ENCODE results near the gene AGPAT4. TPM values are rescaled to one million over a fixed set of nuclear protein-coding genes. Genes with fewer than 3 reads are reported as not detected.
"Not testable (repeated sequence)": the region's sequence is repeated elsewhere in the genome, so short reads cannot be mapped to it uniquely, and the experiment has no call there.

AGPAT4 gene
- total RNA-seq, 1 experiment from 2014 or later = 3.6 TPM

DNA sequence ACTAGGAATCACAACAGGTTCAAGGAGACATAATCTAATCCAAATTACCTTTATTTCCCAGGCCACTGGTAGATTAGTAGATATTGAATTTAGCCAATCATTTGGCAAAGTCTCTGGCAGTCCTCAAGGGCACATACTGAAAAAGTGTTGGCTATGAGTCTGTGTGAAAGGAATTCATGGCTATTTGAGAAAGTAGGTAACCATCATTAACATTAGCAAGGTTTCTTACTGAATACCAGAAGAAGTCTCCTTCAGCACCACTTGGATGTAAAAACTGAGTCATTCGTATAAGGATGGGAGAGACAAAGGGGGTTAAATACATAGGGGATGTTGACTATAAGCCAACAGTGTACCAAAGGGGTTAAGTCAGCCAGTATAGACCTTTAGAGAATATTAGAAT is 36.7 kb downstream of the AGPAT4 start:
- no peak for DNase-seq (ENCODE audit: low read depth)
- in situ Hi-C loops (cut with HindIII; ENCODE audit: low pct_unique_long_range_greater_than_20kb, low sequenced_read_pairs) = no loop called here

DNA sequence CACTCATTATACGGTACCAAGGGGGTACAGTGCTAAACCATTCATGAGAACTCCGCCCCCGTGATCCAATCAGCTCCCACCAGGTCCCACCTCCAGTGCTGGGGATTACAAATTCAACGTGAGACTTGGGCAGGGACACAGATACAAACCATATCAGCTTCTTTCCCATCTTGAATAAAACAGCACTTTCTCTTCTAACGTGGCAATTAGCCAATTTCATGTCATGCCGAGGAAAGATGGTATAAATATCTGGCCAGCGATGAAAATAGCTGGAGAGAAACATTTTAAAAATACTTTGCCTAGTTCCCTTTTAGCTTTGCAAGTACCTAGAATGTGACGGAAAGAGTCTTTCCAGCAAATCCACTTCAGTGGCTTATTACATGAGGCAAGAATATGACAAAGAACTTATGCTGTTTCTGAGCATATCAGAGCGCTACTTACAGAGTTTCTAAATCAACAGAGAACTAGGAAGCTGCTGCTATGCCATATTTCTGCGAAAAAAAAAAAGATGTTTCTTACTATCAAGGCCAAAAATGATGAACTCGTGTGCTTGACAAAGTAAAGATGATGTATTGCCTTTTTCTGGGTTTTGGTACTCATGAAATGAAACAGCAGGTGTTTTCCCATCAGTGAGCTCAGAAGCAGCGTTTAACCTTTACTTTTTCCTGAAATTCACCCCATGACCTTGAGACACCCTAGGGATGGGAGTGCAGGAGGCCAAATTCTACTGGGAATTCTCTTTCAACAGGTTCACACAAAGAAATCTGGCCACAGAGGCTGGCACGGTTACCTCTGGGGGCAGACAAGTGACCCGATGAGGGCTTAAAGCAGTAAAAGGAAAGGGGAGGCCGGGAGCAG is 37.9 kb downstream of the AGPAT4 start:
- in situ Hi-C loops (cut with HindIII; ENCODE audit: low pct_unique_long_range_greater_than_20kb, low sequenced_read_pairs) = no loop called here
- no peak for DNase-seq (ENCODE audit: low read depth)

DNA sequence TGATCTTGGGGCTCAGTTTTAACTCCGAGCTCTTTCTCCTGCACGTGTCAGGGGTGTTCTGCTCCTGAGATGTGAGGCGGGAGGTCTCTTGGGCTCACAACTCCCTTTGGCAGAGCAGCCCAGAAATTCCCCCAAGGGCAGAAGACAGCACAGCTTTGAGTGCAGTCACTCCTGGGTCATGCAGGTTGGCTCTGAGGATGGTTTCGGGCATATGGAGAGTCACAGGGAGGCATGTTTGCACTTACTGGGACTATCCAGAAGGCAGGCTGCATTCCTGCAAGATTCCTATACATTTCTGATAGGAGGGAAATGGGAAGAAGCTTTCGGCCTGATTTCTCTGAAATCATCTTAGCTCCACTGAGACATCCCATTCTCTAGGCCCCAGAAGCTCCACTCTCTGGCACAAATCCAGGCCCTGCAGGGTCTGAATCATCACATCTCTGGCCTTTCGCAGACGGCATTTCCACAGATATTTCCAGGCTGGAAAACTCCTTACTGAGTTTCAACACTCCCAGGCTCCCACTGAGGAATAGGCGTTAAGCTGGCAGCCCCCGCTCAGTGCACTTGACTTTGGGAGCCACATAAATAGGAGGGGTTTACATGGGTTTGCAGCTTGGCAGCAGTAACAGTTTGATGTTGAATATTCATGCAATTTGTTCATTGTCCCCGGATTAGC is 39.7 kb downstream of the AGPAT4 start:
- peak; percentile 52 for DNase-seq (ENCODE audit: low read depth)
- in situ Hi-C loops (cut with HindIII; ENCODE audit: low pct_unique_long_range_greater_than_20kb, low sequenced_read_pairs) = no loop called here

GRCh38 chr6:161232467-161232866 is 41.4 kb downstream of the AGPAT4 start:
- in situ Hi-C loops (cut with HindIII; ENCODE audit: low pct_unique_long_range_greater_than_20kb, low sequenced_read_pairs) = no loop called here

GRCh38 chr6:161232010-161232409 is 41.9 kb downstream of the AGPAT4 start:
- peak; percentile 43 for DNase-seq (ENCODE audit: low read depth)
- in situ Hi-C loops (cut with HindIII; ENCODE audit: low pct_unique_long_range_greater_than_20kb, low sequenced_read_pairs) = no loop called here

More at GRCh38 chr6:161232467-161232866, 41.4 kb downstream of the AGPAT4 start:
- DNase-seq (ENCODE audit: low read depth) = no peak

GRCh38 chr6:161230339-161230738 is 43.5 kb downstream of the AGPAT4 start:
- in situ Hi-C loops (cut with HindIII; ENCODE audit: low pct_unique_long_range_greater_than_20kb, low sequenced_read_pairs) = no loop called here
- no peak for DNase-seq (ENCODE audit: low read depth)

GRCh38 chr6:161228921-161229591 is 44.8 kb downstream of the AGPAT4 start:
- peak; percentile 79 for DNase-seq (ENCODE audit: low read depth)
- in situ Hi-C loops (cut with HindIII; ENCODE audit: low pct_unique_long_range_greater_than_20kb, low sequenced_read_pairs) = no loop called here

GRCh38 chr6:161228096-161228495 is 45.8 kb downstream of the AGPAT4 start:
- DNase-seq (ENCODE audit: low read depth) = no peak
- in situ Hi-C loops (cut with HindIII; ENCODE audit: low pct_unique_long_range_greater_than_20kb, low sequenced_read_pairs) = no loop called here

- DNase-seq (ENCODE audit: low read depth) = no peak
- in situ Hi-C loops (cut with HindIII; ENCODE audit: low pct_unique_long_range_greater_than_20kb, low sequenced_read_pairs) = no loop called here
Observed at GRCh38 chr6:161227004-161227960, 46.6 kb downstream of the AGPAT4 start.

- DNase-seq (ENCODE audit: low read depth) = no peak
- in situ Hi-C loops (cut with HindIII; ENCODE audit: low pct_unique_long_range_greater_than_20kb, low sequenced_read_pairs) = no loop called here
Observed at GRCh38 chr6:161226009-161226964, 47.6 kb downstream of the AGPAT4 start.

DNA sequence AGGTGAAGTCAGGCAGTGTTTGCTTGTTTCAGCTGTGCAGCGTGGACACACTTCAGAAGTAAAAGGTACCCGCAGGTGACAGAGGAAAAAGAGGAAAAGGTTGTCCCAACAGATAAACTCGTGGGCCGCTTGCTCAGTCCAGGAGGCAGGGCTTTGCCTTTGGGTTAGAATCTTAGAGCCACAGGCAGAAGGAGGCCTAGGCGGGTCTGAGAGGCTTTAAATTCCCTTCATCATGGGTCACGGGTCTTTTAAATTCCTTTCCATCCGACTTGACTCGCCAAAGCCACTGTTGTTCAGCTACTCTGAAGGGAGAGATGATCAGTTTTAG is 48.2 kb downstream of the AGPAT4 start:
- in situ Hi-C loops (cut with HindIII; ENCODE audit: low pct_unique_long_range_greater_than_20kb, low sequenced_read_pairs) = no loop called here
- DNase-seq (ENCODE audit: low read depth) = no peak

- DNase-seq (ENCODE audit: low read depth); in situ Hi-C loops (cut with HindIII; ENCODE audit: low pct_unique_long_range_greater_than_20kb, low sequenced_read_pairs): not testable (repeated sequence)
Observed at GRCh38 chr6:161224951-161225680, 48.7 kb downstream of the AGPAT4 start.

- in situ Hi-C loops (cut with HindIII; ENCODE audit: low pct_unique_long_range_greater_than_20kb, low sequenced_read_pairs) = no loop called here
- DNase-seq (ENCODE audit: low read depth) = no peak
Observed at GRCh38 chr6:161223646-161224045, 50.2 kb downstream of the AGPAT4 start.

DNA sequence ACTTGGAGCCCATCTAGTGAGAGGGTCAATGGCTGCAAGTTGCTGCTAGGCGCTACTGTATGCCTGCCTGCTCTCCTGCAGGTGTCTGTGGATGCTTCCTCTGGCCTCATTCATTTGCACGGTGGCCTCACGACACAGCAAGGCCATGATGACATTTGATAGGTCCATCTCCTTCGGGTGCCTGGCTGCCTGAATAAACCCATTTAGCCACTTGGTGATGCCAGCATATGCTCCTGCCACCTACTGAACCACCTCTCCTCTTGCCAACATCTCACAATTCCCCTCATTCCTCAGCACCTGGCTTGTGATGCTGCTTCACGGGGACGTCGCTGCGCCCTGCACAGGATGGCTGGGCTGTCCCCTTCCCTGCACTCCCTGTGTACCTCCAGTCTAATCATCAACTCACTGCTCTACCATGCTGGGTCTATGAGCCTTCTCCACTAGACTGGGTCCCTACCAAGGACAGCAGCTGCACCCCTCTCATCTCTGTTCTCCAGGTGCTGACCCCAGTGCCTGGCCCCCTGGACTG is 51.1 kb downstream of the AGPAT4 start:
- no peak for DNase-seq (ENCODE audit: low read depth)
- in situ Hi-C loops (cut with HindIII; ENCODE audit: low pct_unique_long_range_greater_than_20kb, low sequenced_read_pairs) = no loop called here

GRCh38 chr6:161220346-161220745 is 53.5 kb downstream of the AGPAT4 start:
- DNase-seq (ENCODE audit: low read depth) = no peak
- in situ Hi-C loops (cut with HindIII; ENCODE audit: low pct_unique_long_range_greater_than_20kb, low sequenced_read_pairs) = no loop called here

GRCh38 chr6:161219680-161220079 is 54.2 kb downstream of the AGPAT4 start:
- in situ Hi-C loops (cut with HindIII; ENCODE audit: low pct_unique_long_range_greater_than_20kb, low sequenced_read_pairs) = no loop called here
- DNase-seq (ENCODE audit: low read depth) = no peak

All from Caki2 (cell line).